C4-2B (cell line): ENCODE data around the gene OR5B21.

Source experiments
- CTCF ChIP-seq: fragments of 450-650 bp; conservative IDR thresholded peaks from 2 replicates; pipeline ENCODE4 v1.5.1; 2017; ENCODE audit warnings: mild to moderate bottlenecking
- ZFX ChIP-seq: fragments of 450-650 bp; IDR thresholded peaks from 2 replicates; pipeline ENCODE4 v1.6.1; 2017

DNA sequence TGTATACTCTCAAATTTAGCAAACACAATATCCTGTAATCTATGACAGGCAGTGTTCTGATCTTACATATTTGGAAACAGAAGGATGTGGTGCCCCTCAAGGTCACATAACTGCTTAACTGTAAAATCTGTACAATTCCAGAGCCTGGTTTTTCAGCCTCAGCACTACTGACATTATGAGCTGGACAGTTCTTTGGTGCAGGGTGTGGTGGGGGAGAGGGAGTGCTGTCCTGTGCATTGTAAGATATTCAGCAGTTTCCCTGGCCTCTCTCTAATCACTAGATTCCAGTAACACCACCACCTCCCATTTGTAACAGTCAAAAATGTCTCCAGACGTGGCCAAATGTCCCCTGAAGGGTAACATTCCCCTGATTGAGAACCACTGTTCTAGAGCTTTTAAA, 1.8 kb upstream of the OR5B21 start:
- no peak for TF ChIP-seq CTCF
- no peak for TF ChIP-seq ZFX
